A549 (cell line): ENCODE data around the gene LRRC47. TPM values are rescaled to one million over a fixed set of nuclear protein-coding genes. Genes with fewer than 3 reads are reported as not detected.

Experiments
- ATAC-seq, 2 experiments: fragments of 200-7000 bp in 1 of 2; fragments of >200 bp in 1 of 2; cut with Nextera tagmentation in 1 of 2; cut with Tn5 transposase in 1 of 2; 3 replicates each; pipeline versions ENCODE4 v1.8.0 to v1.9.1; 2018 to 2020; ENCODE audit warnings: mild to moderate bottlenecking in 1 of 2, moderate library complexity in 1 of 2
- CTCF ChIA-PET: fragments of 300-600 bp; sonication (Branson Sonifier 250); formaldehyde crosslinking; extraction: SDS; loops from one replicate; lab custom pipeline; 2021; ENCODE audit warnings: antibody characterized with exemption, inconsistent platforms; lab: Yijun Ruan, JAX
- POLR2A ChIA-PET: fragments of 350-600 bp; formaldehyde crosslinking; extraction: SDS; loops from one replicate; lab custom pipeline; 2021; ENCODE audit warnings: antibody characterized with exemption, inconsistent platforms; lab: Yijun Ruan, JAX
- DNase-seq, 2 experiments: peaks; one replicate each; pipeline versions ENCODE4 v3.0.0 to v3.0.0-alpha.2; 2011 to 2016; ENCODE audit warnings: low read depth in 1 of 2, low spot score in 1 of 2
- FAIRE-seq: peaks from 2 replicates; lab custom pipeline; 2011; peaks lifted over from hg19 to GRCh38; lab: Jason Lieb, UNC
- H3K27ac ChIP-seq, 2 experiments: fragments of >200 bp; sonication (Bioruptor Twin); formaldehyde crosslinking; 3 replicates each; pipeline ENCODE4 v1.5.1; 2016 to 2017
- H3K4me1 ChIP-seq: fragments of >200 bp; sonication (Bioruptor Twin); formaldehyde crosslinking; 3 replicates; pipeline ENCODE4 v1.6.1; 2016
- H3K4me2 ChIP-seq: fragments of >200 bp; sonication (Bioruptor Twin); formaldehyde crosslinking; 3 replicates; pipeline ENCODE4 v1.6.1; 2016
- H3K4me3 ChIP-seq: fragments of >200 bp; sonication (Bioruptor Twin); formaldehyde crosslinking; 3 replicates; pipeline ENCODE4 v1.5.1; 2016
- H3K9me3 ChIP-seq: fragments of >200 bp; sonication (Bioruptor Twin); formaldehyde crosslinking; 3 replicates; pipeline ENCODE4 v1.6.1; 2016
- CHD2 ChIP-seq: fragments of 150-350 bp; IDR thresholded peaks from 2 replicates; pipeline ENCODE4 v1.6.1; 2014; ENCODE audit warnings: low read length; ENCODE audit not compliant: partially characterized antibody
- CHD4 ChIP-seq: fragments of 200-600 bp; sonication (generic); IDR thresholded peaks from 2 replicates; pipeline ENCODE4 v1.6.1; 2016; ENCODE audit warnings: antibody characterized with exemption, mild to moderate bottlenecking, borderline replicate concordance
- EHMT2 ChIP-seq: fragments of 200-600 bp; sonication (generic); IDR thresholded peaks from 2 replicates; pipeline ENCODE4 v1.6.1; 2016; ENCODE audit warnings: antibody characterized with exemption, low read depth, mild to moderate bottlenecking, moderate library complexity
- EP300 ChIP-seq, 2 experiments: fragments of >200 bp; sonication (Bioruptor Twin); formaldehyde crosslinking; IDR thresholded peaks; 2 replicates in 1 of 2; 3 replicates in 1 of 2; pipeline ENCODE4 v1.6.1; 2016 to 2017
- ESRRA ChIP-seq: fragments of 150-350 bp; IDR thresholded peaks from 2 replicates; pipeline ENCODE4 v1.6.1; 2014; ENCODE audit warnings: mild to moderate bottlenecking, low read length, borderline replicate concordance
- FOSB ChIP-seq: fragments of 250-450 bp; sonication (Bioruptor Pico); IDR thresholded peaks from 2 replicates; pipeline ENCODE4 v1.5.0; 2020; ENCODE audit warnings: mild to moderate bottlenecking, moderate library complexity
- HDAC2 ChIP-seq: fragments of 200-600 bp; sonication (generic); IDR thresholded peaks from 2 replicates; pipeline ENCODE4 v1.6.1; 2016
- HEYL ChIP-seq: fragments of 250-450 bp; sonication (Bioruptor Pico); IDR thresholded peaks from 2 replicates; pipeline ENCODE4 v1.8.0; 2021; ENCODE audit warnings: mild to moderate bottlenecking, moderate library complexity
- HOXB5 ChIP-seq: fragments of 250-450 bp; sonication (Bioruptor Pico); IDR thresholded peaks from 2 replicates; pipeline ENCODE4 v1.5.0; 2020; ENCODE audit warnings: mild to moderate bottlenecking, moderate library complexity
- JUNB ChIP-seq: fragments of >200 bp; sonication (Bioruptor Twin); formaldehyde crosslinking; IDR thresholded peaks from 2 replicates; pipeline ENCODE4 v1.6.1; 2016
- MAFK ChIP-seq: fragments of 450-650 bp; IDR thresholded peaks from 2 replicates; pipeline ENCODE4 v1.6.1; 2014; ENCODE audit not compliant: partially characterized antibody
- MAZ ChIP-seq: fragments of 150-350 bp; IDR thresholded peaks from 2 replicates; pipeline ENCODE4 v1.6.1; 2014; ENCODE audit warnings: antibody characterized with exemption, low read depth, low read length, borderline replicate concordance
- MYC ChIP-seq: IDR thresholded peaks from 2 replicates; pipeline ENCODE4 v1.6.1; 2012; ENCODE audit warnings: mild to moderate bottlenecking, inconsistent platforms, low read length, improper control_type of control experiment, borderline replicate concordance
- POLR2A ChIP-seq: IDR thresholded peaks from 2 replicates; pipeline ENCODE4 v1.6.1; 2012; ENCODE audit warnings: mild to moderate bottlenecking, low read length
- RAD21 ChIP-seq, 2 experiments: fragments of >200 bp in 1 of 2; sonication (Bioruptor Twin) in 1 of 2; formaldehyde crosslinking in 1 of 2; IDR thresholded peaks in 1 of 2; conservative IDR thresholded peaks in 1 of 2; 2 replicates in 1 of 2; 3 replicates in 1 of 2; pipeline ENCODE4 v1.6.1; 2012 to 2018; ENCODE audit warnings: inconsistent platforms in 1 of 2
- RCOR1 ChIP-seq: fragments of 150-350 bp; IDR thresholded peaks from 2 replicates; pipeline ENCODE4 v1.6.1; 2014; ENCODE audit warnings: antibody characterized with exemption, low read length, low read depth
- RNF2 ChIP-seq: fragments of 200-600 bp; sonication (generic); IDR thresholded peaks from 2 replicates; pipeline ENCODE4 v1.6.1; 2016; ENCODE audit warnings: low read depth, mild to moderate bottlenecking, antibody characterized with exemption, moderate library complexity, borderline replicate concordance
- SMC3 ChIP-seq: fragments of >200 bp; sonication (Bioruptor Twin); formaldehyde crosslinking; IDR thresholded peaks from 3 replicates; pipeline ENCODE4 v1.6.1; 2018; ENCODE audit warnings: inconsistent platforms
- SREBF2 ChIP-seq: fragments of 450-650 bp; IDR thresholded peaks from 2 replicates; pipeline ENCODE4 v1.6.1; 2014; ENCODE audit warnings: mild to moderate bottlenecking, moderate library complexity
- ZC3H11A ChIP-seq: fragments of 450-650 bp; IDR thresholded peaks from 2 replicates; pipeline ENCODE4 v1.6.1; 2014; ENCODE audit warnings: antibody characterized with exemption, mild to moderate bottlenecking
- ZFP36 ChIP-seq: fragments of 450-650 bp; IDR thresholded peaks from 2 replicates; pipeline ENCODE4 v1.6.1; 2014; ENCODE audit warnings: borderline replicate concordance; ENCODE audit not compliant: partially characterized antibody
- WGBS: methylation state at CpG from one replicate; pipeline ENCODE4 v1.1.6; 2017; ENCODE audit errors: missing lambda C conversion rate; 5-methylcytosine and 5-hydroxymethylcytosine counted together
- polyA plus RNA-seq, 4 experiments: library from polyadenylated mRNA; depleted of rRNA in 3 of 4; stranded (reverse); fragments of >200 nt; fragmentation: RNase III in 1 of 4; extraction: RNeasy Plus Mini Kit Qiagen cat#74134 plus additional on column Dnase treatment in 1 of 4; gene quantifications; 2 replicates in 3 of 4; 3 replicates in 1 of 4; pipeline ENCODE4 v1.2.3, GENCODE V29; 2011 to 2017
- TF ChIP-seq, protein P1 (sequence below): IDR thresholded peaks from 2 replicates; pipeline ENCODE4 v1.6.1; 2012
- TF ChIP-seq, protein P2 (sequence below): fragments of 250-450 bp; sonication (Bioruptor Pico); IDR thresholded peaks from 2 replicates; pipeline ENCODE4 v1.5.0; 2020; ENCODE audit warnings: low read depth, mild to moderate bottlenecking, moderate library complexity
- TF ChIP-seq, protein P3 (sequence below): fragments of >200 bp; sonication (Bioruptor Twin); formaldehyde crosslinking; IDR thresholded peaks from 3 replicates; pipeline ENCODE4 v1.6.1; 2016
- TF ChIP-seq, protein P4 (sequence below): fragments of >200 bp; sonication (Bioruptor Twin); formaldehyde crosslinking; IDR thresholded peaks from 2 replicates; pipeline ENCODE4 v1.6.1; 2016
- TF ChIP-seq, protein P5 (sequence below): IDR thresholded peaks from 2 replicates; pipeline ENCODE4 v1.6.1; 2012
- TF ChIP-seq, protein P6 (sequence below): fragments of >200 bp; sonication (Bioruptor Twin); formaldehyde crosslinking; IDR thresholded peaks from 3 replicates; pipeline ENCODE4 v1.5.1; 2016
- TF ChIP-seq, protein P7 (sequence below): fragments of 150-350 bp; IDR thresholded peaks from 2 replicates; pipeline ENCODE4 v1.6.1; 2014; ENCODE audit warnings: low read depth, mild to moderate bottlenecking, low read length

LRRC47 gene
- polyA plus RNA-seq, 2 of the 4 experiments (the other 2 are of a cell fraction) = 28.5 to 41.6 TPM

DNA sequence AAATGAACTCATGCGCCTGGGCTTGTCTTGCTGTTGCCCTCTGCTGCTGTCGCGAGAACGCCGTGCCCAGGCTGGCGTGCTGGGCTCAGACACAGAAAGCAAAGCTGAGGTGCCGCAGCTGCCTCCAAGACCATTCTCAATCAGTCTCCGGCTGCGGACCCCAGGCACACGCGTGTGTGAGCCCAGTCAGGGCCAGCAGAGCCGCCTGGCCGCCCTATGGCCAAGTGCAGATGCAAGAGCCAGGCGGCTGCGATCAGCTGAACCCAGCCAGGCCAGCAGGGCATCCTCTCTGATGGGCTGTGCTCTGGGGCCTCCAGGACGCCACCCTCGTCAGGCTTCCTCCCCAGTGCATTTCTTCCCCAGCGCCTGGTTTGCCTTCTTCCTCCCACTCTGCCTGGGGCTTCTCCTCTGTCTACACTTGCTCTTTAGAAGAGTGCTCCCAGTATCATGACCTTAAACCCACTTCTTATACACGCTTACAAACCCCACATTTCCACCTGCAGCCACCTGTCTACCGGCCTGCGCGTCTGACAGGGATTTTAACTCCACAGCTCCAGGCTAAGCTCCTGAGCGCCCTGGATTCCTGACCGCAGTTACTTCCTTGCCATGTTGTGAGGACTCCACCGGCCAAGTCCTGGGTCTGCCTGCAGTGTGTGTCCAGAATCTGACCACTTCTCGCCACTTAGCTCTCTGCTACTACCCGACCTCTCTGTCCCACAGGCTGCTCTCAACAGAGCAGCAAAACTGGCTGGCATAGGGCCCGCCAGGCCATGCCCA lies 21.7 kb upstream of the LRRC47 start:
- FAIRE-seq = no peak
- CTCF ChIA-PET = no interaction called here
- POLR2A ChIA-PET = no interaction called here
- Histone ChIP-seq H3K9me3 (no peaks in the 10 kb centered on the region), H3K4me3 (no peak overlapping the region), H3K27ac (no peak overlapping the region), H3K4me2 (no peak overlapping the region), H3K4me1 (no peaks in the 10 kb centered on the region)
- WGBS = 92% methylated on average over 28 of the region's 28 CpGs
- DNase-seq = no peak
- TF ChIP-seq, protein P1, sequence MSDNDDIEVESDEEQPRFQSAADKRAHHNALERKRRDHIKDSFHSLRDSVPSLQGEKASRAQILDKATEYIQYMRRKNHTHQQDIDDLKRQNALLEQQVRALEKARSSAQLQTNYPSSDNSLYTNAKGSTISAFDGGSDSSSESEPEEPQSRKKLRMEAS = no peak
- TF ChIP-seq RNF2 (no peak), MAFK (no peak), SMC3 (no peak), RCOR1 (no peak), FOSB (no peak), HOXB5 (CRISPR knock-in tag) (no peak), ZC3H11A (no peak), POLR2A (no peak), ZFP36 (no peak), EP300 (IDR thresholded peaks at IDR 0.05) (no peak), SREBF2 (no peak), JUNB (no peak), EHMT2 (no peak), ESRRA (no peak)
- TF ChIP-seq, protein P2, sequence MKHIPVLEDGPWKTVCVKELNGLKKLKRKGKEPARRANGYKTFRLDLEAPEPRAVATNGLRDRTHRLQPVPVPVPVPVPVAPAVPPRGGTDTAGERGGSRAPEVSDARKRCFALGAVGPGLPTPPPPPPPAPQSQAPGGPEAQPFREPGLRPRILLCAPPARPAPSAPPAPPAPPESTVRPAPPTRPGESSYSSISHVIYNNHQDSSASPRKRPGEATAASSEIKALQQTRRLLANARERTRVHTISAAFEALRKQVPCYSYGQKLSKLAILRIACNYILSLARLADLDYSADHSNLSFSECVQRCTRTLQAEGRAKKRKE (CRISPR knock-in tag) = no peak
- TF ChIP-seq, protein P3, sequence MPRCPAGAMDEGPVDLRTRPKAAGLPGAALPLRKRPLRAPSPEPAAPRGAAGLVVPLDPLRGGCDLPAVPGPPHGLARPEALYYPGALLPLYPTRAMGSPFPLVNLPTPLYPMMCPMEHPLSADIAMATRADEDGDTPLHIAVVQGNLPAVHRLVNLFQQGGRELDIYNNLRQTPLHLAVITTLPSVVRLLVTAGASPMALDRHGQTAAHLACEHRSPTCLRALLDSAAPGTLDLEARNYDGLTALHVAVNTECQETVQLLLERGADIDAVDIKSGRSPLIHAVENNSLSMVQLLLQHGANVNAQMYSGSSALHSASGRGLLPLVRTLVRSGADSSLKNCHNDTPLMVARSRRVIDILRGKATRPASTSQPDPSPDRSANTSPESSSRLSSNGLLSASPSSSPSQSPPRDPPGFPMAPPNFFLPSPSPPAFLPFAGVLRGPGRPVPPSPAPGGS = no peak
- TF ChIP-seq, protein P4, sequence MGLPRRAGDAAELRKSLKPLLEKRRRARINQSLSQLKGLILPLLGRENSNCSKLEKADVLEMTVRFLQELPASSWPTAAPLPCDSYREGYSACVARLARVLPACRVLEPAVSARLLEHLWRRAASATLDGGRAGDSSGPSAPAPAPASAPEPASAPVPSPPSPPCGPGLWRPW = no peak
- TF ChIP-seq, protein P5, sequence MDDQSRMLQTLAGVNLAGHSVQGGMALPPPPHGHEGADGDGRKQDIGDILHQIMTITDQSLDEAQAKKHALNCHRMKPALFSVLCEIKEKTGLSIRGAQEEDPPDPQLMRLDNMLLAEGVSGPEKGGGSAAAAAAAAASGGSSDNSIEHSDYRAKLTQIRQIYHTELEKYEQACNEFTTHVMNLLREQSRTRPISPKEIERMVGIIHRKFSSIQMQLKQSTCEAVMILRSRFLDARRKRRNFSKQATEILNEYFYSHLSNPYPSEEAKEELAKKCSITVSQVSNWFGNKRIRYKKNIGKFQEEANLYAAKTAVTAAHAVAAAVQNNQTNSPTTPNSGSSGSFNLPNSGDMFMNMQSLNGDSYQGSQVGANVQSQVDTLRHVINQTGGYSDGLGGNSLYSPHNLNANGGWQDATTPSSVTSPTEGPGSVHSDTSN = no peak
- no peak for ATAC-seq

DNA sequence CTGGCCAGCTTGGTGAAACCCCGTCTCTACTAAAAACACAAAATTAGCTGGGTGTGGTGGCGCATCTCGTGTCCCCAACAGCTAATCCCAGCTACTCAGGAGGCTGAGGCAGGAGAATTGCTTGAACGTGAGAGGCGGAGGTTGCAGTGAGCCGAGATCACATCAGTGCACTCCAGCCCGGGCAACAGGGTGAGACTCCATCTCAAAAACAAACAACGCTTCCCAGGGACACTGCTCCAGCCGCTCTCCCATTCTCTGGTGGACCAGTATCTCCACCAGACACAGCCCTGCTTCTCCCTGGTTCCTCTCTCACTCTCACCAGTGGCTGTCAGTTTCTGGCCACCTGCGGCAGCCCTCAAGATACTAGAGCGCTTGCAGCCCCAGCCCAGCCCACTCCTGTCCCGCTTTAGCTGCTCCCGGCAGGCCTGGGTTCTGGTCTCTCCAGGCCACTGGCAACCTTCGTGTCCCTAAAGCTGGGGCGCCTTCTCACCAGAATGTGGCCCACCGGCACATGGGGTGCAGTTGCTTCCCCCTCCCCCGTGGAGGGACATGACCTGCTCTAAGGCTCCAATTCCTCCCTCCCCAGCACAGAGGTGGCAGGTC lies 20.9 kb upstream of the LRRC47 start:
- no peaks in the 10 kb centered on the region for H3K4me1 ChIP-seq
- H3K4me3 ChIP-seq = no peak overlapping the region
- no peaks in the 10 kb centered on the region for H3K9me3 ChIP-seq
- 95% methylated on average over 11 of the region's 17 CpGs for WGBS
- ATAC-seq (no peak), FAIRE-seq (no peak), DNase-seq (no peak)
- H3K4me2 ChIP-seq = no peak overlapping the region
- ChIA-PET CTCF (no interaction called here), POLR2A (no interaction called here)
- TF ChIP-seq ZFP36 = no peak
- TF ChIP-seq, protein P6, sequence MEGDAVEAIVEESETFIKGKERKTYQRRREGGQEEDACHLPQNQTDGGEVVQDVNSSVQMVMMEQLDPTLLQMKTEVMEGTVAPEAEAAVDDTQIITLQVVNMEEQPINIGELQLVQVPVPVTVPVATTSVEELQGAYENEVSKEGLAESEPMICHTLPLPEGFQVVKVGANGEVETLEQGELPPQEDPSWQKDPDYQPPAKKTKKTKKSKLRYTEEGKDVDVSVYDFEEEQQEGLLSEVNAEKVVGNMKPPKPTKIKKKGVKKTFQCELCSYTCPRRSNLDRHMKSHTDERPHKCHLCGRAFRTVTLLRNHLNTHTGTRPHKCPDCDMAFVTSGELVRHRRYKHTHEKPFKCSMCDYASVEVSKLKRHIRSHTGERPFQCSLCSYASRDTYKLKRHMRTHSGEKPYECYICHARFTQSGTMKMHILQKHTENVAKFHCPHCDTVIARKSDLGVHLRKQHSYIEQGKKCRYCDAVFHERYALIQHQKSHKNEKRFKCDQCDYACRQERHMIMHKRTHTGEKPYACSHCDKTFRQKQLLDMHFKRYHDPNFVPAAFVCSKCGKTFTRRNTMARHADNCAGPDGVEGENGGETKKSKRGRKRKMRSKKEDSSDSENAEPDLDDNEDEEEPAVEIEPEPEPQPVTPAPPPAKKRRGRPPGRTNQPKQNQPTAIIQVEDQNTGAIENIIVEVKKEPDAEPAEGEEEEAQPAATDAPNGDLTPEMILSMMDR = no peak
- no peak for TF ChIP-seq CHD4
- no peak for TF ChIP-seq HOXB5 (CRISPR knock-in tag)
- no peak for TF ChIP-seq MYC
- no peak for TF ChIP-seq HEYL (CRISPR knock-in tag)
- no peak for TF ChIP-seq EP300 (IDR thresholded peaks at IDR 0.05)
- no peak for TF ChIP-seq RAD21 (conservative IDR thresholded peaks at IDR 0.05 in 1 of 2, IDR thresholded peaks at IDR 0.05 in 1 of 2)
- TF ChIP-seq, protein P5 = no peak
- no peak for TF ChIP-seq HDAC2
- TF ChIP-seq FOSB = no peak
- TF ChIP-seq, protein P4 = no peak
- TF ChIP-seq, protein P7, sequence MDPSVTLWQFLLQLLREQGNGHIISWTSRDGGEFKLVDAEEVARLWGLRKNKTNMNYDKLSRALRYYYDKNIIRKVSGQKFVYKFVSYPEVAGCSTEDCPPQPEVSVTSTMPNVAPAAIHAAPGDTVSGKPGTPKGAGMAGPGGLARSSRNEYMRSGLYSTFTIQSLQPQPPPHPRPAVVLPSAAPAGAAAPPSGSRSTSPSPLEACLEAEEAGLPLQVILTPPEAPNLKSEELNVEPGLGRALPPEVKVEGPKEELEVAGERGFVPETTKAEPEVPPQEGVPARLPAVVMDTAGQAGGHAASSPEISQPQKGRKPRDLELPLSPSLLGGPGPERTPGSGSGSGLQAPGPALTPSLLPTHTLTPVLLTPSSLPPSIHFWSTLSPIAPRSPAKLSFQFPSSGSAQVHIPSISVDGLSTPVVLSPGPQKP = no peak
- TF ChIP-seq CHD2 = no peak
- no peak for TF ChIP-seq MAZ
- no peak overlapping the region for H3K27ac ChIP-seq
